Measurements from ENCODE around the gene LDHD.
A peak's percentile ranks its signal among the peaks of the same experiment; 100 is the strongest.
"Not testable (repeated sequence)": the region's sequence is repeated elsewhere in the genome, so short reads cannot be mapped to it uniquely, and the experiment has no call there.

The LDHD gene

DNA sequence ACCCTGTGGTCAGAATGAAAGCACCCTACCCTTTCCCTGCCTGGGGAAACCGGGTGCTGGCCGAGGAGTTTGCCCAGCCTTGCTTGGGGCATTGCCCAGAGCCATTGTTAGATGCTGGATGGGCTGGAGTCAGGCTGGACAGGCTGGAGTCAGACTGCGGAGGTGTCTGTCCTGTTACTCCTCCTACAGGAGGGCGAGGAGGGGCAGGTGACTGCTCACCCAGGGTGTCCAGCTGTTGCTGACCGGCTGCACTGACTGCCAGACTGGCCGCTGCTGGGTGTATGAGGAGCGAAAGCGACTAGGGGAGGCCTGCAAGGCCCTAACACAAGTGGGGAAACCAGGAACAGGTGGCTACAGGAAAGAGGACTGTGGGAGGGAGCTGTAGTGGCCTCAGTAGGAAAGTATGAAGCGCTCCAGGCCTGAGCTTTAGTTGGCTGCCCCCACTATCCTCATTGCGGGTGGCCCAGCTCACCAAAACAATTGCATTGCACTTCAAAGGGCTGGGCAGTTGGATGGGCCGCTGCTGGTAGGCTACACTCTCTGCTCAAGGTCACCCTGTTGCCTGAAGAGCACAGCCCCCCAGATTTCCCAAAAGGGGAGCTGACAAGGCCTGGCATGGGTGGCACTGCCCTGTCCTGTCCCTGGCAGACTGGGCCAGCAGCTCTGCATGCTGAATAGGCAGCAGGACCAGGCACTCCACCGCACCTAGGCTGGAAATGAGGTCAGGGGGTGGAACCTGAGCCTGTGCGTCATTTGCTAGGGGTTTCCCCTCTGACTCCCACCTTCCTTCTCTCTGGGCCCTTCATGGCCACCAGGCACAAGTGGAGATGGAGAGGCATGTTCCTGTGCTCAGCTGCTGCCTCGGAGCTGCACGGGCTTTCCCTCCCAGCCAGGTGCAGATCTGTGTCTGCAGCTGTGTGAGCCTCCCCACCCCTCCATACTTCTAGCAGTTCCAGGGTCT is 18.4 kb downstream of the LDHD start:
- DNase-seq = peak; percentile 64 to 67

DNA sequence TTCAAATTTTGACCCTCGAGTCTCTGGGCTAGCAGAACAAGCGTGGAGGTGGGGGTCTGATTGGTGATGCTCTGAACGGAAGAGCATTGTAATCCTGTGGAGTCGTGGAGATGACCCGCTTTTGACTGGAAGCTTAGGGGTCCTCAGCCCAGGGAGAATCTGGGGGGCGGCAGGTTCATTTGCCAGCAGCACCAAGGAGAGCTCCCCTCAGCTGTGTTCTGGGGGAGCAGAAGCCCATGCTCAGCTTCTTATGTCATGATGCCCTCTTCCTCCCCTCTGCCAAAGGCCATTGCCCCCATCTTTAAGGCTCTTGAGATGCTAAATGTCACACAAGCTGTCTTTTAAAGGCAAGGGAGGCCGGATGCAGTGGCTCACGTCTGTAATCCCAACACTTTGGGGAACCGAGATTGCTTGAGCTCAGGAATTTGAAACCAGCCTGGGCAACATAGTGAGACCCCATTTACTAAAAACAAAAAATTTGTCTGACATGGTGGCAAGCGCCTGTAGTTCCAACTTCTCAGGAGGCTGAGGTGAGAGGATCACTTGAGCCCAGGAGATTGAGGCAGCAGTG is 19.3 kb downstream of the LDHD start:
- DNase-seq = no peak

DNA sequence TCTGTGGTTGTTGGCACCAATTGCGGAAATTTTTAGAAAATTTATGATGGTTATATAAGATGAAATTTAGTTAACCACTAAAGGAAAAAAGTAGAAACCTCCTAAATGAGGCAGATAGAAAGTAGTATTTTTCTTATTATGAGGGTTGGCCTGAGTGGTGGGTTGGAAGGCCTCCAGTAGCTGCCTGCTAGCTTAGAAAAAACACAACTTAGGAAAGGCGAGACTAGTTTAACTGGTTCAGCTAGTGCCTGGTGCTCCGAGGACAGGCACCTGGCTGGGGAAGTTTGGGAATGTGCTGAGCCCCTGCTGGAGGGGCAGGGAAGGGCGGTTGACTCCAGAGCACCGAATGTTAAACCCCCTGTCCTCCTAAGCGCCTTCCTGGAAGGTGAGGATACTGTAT is 19.9 kb downstream of the LDHD start:
- no peak for DNase-seq

DNA sequence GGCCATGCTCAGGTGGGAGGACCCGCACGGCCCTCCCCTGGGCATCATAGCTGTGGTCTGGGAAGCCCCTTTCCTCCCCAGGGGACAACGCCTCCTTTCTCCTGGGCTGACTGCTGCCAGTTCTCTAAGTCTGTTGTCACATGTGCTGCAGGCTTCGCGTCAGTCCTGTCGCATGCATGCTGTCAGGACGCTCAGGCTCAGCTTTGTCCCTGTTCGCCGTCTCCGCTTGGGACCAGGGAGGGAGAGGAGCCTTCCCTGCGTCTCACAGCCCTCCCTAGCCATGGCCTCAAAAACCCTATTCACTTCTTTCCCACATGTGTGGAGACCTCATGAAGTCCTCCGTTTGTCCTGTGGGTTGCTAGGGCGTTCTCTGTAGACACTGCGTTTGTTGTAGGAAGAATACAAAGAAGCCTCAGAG is 21.4 kb downstream of the LDHD start:
- no peak for DNase-seq

DNA sequence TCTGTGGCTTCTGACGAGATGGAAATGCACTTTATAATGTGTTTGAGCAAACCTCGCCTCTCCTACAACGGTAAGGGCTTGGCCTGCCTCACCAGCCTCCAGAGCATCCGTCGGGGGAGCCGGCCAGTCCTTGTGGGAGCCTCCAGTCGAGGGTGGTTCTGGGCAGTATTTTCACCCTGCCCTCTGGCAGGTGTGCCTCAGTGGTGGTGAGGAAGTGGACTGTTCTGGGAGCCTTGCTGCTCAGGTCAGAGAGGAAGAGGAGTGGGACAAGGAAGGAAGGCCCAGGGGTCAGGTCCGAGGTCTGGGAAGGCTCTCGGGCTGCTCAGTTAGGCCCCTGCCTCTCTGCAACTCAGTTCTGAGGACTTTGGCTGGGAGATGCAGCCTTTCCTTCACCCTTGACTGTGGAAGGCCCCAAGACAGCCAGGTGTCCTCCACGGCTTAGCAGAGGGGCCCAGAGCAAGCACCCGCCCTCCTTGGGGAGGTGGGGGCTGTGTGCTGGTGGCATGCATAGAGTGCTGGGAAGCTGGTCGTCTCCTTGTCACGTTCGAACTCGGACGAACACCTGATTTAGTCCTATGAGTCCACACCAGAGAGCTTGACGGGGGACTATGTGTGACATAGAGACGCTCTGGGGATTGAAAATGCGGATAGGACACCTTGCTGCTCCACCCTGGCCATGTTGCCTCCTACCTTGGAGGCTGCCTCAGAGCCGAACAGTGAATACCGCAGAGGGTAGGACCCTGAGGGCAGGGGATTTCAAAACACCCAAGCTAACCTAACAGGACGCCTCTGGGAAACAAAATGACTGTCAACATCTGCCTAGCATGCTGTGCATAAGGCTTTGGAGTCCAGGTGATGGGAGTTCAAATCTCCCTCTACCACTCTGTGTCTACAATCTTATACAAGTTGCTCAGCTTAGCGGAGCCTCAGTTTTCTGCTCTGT is 22.7 kb downstream of the LDHD start:
- no peak for DNase-seq

DNA sequence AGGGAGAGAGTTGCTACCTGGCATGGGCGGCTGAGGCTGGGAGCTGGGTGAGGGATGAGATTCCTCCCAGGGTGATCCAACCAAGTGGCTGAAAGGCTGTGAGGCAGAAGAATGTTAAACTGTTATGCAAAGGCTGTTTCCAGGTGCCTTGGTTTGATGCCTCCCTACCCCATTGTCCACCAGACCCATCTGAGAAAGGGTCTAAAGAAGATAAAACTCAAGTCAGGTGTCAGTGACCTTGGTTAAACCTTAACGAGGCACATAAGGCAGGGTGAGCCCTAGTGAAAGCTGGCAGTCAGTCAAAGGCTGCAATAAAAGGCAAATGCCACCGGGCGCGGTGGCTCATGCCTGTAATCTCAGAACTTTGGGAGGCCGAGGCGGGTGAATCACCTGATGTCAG is 23.8 kb downstream of the LDHD start:
- no peak for DNase-seq

DNA sequence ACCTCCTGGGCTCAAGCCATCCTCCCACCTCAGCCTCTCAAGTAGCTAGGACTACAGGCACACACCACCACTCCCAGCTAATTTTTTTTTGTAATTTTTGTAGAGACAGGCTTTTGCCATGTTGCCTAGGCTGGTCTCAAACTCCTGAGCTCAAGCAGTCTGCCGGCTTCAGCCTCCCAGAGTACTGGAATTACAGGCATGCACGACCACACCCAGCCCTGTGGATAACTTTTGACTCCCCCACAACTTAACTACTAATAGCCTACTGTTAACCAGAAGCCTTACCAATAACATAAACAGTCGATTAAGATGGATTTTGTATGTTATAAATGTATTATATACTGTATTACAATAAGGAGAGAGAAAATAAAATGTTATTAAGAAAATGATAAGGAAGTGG is 25.0 kb downstream of the LDHD start:
- DNase-seq = not testable (repeated sequence)

GRCh38 chr16:75090899-75091298 is 25.7 kb downstream of the LDHD start:
- not testable (repeated sequence) for DNase-seq

DNA sequence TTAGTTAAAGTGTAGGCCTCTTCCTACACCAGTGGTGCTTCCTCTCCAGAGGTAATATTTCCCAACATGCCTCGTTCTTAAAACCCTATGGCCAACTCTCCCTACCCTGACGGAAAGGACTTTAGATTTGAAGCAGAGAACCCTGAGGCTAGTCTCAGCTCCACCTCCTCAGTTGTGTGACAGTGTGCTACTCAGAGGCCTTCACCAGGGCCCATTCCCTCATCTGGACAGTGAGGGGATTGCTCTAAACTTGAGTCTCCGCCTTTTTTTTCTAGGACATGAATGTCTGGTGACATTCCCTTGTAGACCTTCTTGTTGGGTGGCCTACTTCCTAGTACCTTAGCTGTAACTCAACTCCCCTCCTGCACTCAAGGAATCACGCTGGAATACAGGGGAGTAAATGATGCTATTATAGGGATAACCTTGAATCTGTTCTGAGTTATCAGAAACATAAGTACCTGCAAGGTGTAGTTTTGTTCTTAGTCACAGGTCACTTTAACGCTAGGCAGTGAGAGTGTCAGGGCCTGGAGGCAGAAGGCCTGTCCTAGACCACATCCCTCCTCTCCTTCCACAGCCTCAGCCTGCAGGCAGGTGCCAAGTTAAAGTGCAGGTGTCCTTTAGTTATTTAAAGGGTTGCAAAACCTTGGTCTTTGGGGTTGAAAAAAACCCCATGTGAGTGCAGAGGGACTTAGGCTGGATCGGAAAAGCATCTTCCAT is 26.9 kb downstream of the LDHD start:
- no peak for DNase-seq

DNA sequence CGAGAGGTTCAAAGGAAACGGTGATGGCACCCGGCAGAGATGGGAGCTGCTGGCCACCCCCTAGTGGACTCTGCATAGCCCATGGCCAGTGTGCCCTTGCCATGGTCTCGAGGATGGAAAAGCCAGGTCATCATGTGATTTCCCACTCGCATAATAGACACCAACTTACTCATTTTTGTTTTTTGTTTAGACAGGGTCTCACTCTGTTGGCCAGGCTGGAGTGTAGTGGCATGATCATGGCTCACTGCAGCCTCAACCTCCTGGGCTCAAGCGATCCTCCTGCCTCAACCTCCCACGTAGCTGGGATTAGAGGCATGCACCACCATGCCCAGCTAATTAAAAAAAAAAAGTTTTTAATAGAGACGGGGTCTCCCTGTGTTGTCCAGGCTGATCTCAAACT is 27.6 kb downstream of the LDHD start:
- DNase-seq = no peak

GRCh38 chr16:75088216-75088615 is 28.4 kb downstream of the LDHD start:
- DNase-seq = no peak

- DNase-seq = no peak
These were observed 29.1 kb downstream of the LDHD start for GRCh38 chr16:75087375-75087979.

DNA sequence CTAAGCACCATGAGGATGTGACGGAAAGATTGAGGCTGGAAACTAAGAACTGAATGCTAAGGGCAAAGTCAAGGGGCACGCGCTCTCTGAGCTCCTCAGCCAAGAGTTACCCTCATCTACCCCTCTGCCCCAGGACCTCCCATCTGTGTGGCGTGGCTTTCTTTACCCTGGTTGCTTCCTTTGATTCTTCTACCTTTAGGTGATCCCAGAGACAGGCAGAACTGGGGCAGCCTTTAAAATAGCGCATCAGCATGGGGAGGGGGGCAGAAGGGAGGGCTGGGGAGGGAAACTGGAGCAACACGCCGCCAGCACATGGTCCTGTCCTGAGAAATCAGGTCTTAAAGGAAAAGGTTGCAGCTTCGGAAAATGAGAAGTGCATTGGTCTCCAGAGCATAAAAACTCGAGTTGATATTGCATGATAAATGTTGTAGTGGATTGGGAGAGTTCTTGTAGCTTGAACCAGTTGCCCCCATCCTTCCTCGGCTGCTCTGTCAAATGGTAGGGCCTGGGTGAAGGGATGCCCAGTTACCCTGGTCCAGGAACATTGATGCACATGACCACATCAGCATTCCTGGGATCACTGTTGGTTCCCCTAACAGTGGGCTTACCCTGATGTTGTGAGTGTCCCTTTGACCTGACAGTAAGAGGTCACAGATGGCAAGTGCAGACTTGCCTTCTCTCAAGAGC is 29.7 kb downstream of the LDHD start:
- DNase-seq = no peak

- DNase-seq = no peak
These were observed 30.3 kb downstream of the LDHD start for GRCh38 chr16:75086281-75086680.

- no peak for DNase-seq
These were observed 31.0 kb downstream of the LDHD start for GRCh38 chr16:75085556-75085955.

- no peak for DNase-seq
These were observed 32.8 kb downstream of the LDHD start for GRCh38 chr16:75083813-75084212.

GRCh38 chr16:75081179-75081859 is 35.3 kb downstream of the LDHD start:
- DNase-seq = no peak

DNA sequence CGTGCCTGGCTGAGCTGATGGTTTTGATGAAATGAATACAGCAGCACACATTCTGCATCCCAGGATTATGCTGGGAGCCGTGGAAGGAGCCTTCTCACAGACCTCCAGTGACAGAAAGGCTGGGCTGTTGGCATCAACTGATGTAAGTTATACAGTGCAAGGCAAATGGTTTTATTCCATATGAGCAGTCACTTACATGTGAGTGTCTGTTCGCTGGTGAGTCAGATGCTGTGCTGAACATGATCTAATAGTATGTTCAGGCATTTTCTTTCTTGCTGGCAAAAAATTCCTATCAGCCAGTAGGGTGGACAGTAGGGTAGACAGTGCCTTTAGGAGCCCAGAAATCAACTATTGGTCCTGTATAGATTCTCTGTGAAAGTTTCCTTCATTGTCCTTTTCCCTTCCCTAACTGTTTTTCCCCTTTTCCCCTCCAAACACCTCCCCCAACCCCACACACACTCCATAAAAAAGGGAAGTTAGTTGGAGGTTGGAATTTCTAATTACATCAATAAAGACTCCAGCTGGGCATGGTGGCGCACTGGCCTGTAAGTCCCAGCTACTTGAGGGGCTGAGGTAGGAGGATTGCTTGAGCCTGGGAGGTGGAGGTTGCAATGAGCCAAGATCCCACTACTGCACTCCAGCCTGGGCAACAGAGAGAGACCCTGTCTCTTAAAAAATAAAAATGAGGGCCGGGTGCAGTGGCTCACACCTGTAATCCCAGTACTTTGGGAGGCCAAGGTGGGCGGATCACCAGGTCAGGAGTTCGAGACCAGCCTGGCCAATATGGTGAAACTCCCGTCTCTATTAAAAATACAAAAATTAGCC is 36.2 kb downstream of the LDHD start:
- no peak for DNase-seq

- no peak for DNase-seq
These were observed 37.1 kb downstream of the LDHD start for GRCh38 chr16:75079346-75079926.

DNA sequence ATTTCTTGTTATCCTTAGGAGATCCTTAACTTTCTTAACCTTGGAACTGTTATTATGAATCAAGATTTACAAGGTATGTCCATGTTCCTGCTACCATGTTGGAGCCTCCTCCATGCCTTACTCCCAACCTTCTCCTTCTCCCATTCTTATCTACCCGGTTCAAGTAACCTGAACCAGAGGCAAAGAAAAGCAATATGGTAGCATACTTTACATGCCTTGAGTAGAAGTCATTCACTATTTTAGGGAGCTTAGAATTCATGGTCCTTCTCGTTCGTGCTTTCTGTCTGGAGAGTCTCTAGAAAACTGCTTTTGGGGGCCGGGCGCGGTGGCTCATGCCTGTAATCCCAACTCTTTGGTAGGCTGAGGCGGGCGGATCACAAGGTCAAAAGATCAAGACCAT is 37.7 kb downstream of the LDHD start:
- no peak for DNase-seq

All from stimulated activated CD4-positive, alpha-beta T cell treated with anti-CD3 and anti-CD28 coated beads, Interleukin-2, amount 100 ng/mL, for 48 hours (primary cell).